Stimulated activated CD8-positive, alpha-beta memory T cell treated with anti-CD3 and anti-CD28 coated beads, Interleukin-7, amount 100 ng/mL, for 1 hour (primary cell): ENCODE results near the gene PSPH.
"Not testable (repeated sequence)": the region's sequence is repeated elsewhere in the genome, so short reads cannot be mapped to it uniquely, and the experiment has no call there.

Experiments used
- DNase-seq, 2 donors: peaks; one replicate each; pipeline ENCODE4 v3.0.0-alpha.2; 2020; ENCODE audit warnings: low read depth in 2 of 2

PSPH gene

GRCh38 chr7:56051339-56052191 lies at the start of gene PSPH, which contains the start of gene CCT6A:
Gene PSPH, minus strand, starts transcription at chr7:56051444. Its CDS starts 30,232 bp downstream, at chr7:56021212.
Gene CCT6A, plus strand, starts transcription at chr7:56051765. Its CDS starts 84 bp downstream, at chr7:56051849.
- DNase-seq: peak; percentile 71 to 79

- DNase-seq: no peak
Measured at GRCh38 chr7:56099653-56100052, 48.4 kb upstream of the PSPH start.

GRCh38 chr7:56098187-56099008 lies 47.2 kb upstream of the PSPH start:
- DNase-seq: not testable (repeated sequence)

- no peak for DNase-seq
Measured at GRCh38 chr7:56097700-56098099, 46.5 kb upstream of the PSPH start.

DNA sequence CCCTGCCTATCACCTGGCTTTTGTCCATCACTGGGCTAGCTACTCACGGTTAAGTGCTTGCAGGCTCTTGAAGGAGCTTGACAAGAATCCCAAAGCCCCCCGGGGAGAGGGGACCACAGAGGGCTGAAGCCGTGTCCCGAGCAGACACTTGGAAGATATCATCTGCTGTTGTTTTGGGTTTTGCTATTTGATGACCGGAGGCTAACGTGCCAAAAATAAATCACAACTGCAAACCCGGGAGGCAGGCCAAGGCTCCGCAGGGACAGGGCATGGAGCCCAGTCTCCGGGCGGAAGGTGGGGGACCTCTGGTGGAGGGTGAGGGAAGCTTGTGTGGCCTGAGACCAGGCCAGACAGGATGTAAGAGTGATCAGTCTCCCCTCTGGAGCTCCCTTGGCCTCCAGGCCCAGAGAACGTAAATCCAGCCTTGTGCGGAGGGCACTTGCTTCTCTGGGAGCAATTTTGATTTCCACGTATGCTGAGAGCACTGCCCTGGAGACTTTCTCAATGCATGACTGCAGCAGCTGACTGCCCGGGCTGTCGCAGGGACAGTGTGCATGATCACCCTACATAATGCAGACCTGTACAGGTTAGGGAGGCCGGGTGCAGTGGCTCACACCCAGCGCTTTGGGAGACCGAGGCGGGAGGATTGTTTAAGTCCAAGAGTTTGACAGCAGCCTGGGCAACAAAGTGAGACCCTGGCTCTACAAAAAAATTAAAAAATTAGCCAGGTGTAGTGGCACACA lies 41.7 kb upstream of the PSPH start, which contains the start of gene PHKG1:
TSS of gene PHKG1 (minus strand) at position 164 of the 743 bp plus-strand sequence. CDS start 4,011 bp downstream, outside the sequence.
- no peak for DNase-seq

DNA sequence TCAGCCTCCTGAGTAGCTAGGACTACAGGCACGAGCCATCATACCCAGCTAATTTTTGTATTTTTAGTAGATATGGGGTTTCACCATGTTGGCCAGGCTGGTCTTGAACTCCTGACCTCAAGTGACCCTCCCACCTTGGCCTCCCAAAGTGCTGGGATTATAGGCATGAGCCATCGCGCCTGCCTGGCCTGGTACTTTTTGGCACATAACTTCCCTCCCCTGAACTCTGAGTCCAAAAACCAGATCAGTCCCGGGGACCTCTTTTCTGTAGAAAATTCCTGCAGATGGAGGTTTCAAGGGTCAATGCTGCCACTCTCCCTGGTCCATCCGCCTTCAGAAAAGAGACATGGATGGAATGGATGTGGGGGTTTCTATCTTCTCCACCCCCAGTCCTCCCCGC lies 41.1 kb upstream of the PSPH start:
- DNase-seq: not testable (repeated sequence)

DNA sequence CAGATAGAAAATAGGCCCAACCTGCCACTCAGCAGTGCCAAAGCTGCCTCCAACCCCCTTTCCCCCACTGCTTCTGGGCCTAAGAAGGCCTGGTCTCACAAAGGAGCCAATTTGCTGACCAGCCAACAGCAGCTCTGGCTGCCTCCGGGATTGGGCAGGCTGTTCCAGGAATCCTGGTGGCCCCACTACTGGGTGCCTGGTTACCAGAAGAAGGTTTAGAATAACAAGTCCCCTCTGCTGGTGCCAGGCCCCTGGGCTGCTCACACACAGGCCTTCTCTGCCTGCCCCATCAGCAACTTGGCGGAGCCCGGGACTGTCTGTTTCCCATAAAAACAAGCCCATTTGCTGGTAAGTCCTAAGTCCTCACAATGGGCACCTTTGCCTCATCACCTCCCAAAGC lies 40.3 kb upstream of the PSPH start:
- DNase-seq: no peak

DNA sequence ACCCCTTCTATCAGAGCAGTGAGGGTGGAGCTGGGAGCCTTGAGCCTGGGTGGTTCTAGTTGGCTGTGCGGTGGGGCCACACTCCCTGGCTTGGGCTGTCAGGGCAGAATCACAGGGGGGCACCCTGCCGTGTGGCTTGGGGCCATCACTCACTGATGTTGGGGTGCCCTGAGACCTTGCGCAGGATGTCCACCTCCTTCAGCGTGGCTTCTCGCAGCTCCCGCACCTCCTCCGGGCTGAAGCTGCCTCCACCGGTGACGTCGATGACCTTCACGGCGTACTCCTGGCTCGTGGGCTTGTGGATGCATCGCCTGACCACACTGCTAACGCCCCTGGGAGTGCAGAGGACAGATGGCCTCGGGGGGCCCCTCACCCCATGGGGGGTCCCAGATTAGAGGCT lies 36.2 kb upstream of the PSPH start:
- no peak for DNase-seq

DNA sequence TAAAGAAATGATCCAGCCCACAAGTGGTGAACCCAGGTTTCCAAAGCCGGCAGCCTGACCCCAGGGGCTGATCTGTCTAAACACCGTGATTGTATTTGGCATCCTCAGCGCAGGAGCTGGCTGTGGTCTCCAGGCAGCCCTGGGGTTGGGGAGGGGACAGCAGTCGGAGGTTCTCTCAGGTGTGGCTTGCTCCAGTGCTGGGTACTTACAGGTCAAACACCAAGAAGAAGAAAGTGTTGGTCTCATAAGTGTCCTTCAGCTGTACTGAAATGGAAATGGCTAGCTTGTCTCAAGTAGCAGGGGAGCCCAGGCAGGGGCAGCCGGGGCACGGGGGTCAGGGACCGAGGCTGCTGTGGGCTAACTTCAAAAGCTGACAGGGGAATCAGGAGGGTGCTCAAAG lies 35.5 kb upstream of the PSPH start:
- DNase-seq: no peak

DNA sequence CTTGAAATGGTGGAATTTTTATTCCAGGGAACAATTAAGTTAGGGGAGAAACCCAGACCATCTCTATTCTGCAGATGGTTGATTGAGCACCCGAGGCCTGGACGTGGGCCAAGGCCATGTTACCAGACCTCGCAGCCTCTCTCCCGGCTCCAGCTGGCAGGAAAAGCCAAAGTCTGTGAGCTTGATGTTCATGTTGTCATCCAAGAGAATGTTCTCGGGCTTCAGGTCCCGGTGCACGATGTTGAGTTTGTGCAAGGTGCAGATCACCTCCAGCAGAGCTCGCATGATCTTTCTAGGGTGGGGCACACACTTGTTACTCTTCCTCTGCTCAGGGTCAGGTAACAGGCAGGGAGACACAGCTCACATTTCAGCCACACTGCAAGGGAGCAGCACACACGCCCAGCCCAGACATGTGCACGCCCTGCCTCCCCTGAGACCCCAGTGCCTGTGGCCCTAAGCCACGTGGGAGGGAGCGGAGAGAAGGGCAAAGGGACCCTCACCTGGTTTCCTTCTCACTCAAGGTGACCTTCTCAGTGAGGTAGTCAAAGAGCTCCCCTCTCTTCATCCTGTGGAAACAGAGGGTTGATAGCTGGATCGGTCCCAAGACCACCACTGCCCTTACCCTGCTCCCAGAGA lies 32.0 kb upstream of the PSPH start:
- no peak for DNase-seq

GRCh38 chr7:56081626-56082340 lies 30.5 kb upstream of the PSPH start:
- no peak for DNase-seq

DNA sequence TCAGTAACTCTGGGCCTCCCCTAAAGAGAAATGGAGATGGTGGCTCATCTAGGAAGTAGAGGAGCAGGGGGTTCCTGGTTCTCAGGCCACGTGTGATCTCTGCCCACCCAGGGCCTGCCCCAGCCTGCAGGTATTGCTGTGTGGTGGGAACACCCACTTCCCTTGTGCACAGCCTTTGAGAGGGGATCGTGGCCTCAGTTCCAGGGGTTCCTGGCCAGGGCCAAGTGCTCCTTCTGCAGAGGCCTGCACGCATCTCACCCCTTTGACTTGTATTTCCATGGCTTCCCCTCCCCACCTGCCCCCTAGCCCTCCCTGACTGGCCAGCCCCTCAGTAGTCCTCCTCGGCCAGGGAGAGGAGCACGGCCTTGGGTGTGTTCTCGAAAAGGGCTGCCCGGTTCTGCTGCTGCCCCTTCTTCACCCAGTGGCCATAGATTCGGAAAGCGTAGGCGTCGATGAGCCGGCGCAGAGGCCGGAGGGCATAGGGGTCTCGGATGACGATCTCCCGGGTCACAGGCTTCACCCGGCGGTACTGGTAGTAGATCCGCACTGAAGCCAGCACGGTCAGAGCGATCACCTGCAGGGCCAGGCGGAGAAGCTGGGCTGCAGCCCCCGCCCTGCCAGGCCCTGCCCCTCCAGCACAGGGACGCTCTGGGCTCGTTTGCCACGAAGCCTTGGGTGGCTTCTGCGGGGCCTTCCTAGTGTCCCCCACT lies 29.6 kb upstream of the PSPH start:
- not testable (repeated sequence) for DNase-seq

DNA sequence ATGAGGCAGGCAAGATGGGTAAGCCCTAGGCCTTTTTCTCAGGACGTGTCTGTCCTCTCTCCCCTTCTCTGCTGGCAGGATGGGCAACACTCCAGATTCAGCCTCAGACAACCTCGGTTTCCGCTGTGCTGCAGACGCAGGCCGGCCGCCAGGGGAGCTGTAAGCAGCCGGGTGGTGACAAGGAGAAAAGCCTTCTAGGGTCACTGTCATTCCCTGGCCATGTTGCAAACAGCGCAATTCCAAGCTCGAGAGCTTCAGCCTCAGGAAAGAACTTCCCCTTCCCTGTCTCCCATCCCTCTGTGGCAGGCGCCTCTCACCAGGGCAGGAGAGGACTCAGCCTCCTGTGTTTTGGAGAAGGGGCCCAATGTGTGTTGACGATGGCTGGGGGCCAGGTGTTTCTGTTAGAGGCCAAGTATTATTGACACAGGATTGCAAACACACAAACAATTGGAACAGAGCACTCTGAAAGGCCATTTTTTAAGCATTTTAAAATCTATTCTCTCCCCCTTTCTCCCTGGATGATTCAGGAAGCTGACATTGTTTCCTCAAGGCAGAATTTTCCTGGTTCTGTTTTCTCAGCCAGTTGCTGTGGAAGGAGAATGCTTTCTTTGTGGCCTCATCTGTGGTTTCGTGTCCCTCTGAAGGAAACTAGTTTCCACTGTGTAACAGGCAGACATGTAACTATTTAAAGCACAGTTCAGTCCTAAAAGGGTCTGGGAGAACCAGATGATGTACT lies 28.4 kb upstream of the PSPH start:
- no peak for DNase-seq

DNA sequence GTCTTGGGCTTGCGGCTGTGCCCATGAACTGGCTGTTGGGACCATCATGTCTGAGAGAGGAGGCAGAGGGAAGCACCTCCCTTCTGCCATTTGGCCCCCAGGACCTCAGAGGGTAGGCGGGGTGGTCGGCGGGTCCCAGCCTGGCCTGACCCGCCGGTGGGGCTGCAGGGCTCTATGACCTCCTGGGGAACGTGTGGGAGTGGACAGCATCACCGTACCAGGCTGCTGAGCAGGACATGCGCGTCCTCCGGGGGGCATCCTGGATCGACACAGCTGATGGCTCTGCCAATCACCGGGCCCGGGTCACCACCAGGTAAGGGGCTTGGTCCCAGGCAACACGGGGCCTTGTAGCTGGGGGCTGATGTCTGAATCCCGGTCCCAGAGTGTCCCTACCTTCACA lies 27.0 kb upstream of the PSPH start:
- DNase-seq: no peak

DNA sequence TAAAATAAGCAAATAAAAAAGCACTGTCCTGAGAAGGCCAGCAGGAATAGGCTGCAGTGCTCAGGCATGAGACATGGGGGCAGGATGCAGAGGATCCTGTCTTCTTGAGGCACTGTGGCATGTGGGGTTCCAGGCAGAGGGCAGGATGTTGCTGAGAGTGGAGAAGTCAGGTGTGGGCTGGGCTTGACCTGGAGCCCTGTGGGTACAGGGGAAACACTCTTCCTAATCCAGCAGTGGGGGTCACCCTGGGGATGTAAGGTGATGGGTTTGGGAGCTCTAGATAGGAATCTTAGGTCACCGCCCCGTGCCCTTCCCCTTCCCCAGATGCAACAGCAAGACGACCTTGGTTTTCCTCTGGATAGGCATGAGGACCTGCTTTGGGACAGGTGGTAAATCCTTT lies 26.4 kb upstream of the PSPH start:
- DNase-seq: no peak

DNA sequence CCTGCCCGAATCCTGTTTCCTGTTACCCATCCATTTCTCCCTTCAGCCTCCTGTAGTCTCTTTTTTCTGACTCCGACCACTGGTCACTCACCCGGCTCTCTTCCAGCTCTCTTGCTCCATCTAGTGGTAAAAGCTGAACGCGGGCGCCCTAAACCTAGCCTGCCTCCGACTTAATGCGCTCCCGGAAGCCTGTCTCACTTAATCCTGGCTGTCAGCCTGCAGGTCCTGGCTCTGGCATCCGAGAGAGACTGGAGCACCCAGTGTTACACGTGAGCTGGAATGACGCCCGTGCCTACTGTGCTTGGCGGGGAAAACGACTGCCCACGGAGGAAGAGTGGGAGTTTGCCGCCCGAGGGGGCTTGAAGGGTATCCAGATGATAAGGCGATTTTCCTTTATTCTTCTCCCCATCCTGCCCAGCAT lies 23.1 kb upstream of the PSPH start:
- DNase-seq: peak; percentile 17 to 48

DNA sequence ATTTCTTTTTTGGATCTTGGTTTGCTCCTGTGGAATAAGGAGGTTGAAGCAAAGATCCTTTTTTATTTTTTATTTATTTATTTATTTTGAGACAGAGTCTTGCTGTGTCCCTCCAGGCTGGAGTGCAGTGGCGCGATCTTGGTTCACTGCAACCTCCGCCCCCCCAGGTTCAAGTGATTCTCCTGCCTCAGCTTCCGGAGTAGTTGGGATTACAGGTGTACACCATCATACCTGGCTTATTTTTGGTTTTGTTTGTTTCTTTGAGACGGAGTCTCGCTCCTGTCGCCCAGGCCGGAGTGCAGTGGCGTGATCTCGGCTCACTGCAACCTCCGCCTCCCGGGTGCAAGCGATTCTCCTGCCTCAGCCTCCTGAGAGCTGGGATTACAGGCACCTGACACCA lies 15.1 kb upstream of the PSPH start:
- DNase-seq: not testable (repeated sequence)

GRCh38 chr7:56063882-56064625 lies 12.8 kb upstream of the PSPH start, which contains the start of gene SUMF2:
Gene SUMF2, plus strand, starts transcription at chr7:56064286. Its CDS starts 26 bp downstream, at chr7:56064312.
- DNase-seq: peak; percentile 74 to 84

DNA sequence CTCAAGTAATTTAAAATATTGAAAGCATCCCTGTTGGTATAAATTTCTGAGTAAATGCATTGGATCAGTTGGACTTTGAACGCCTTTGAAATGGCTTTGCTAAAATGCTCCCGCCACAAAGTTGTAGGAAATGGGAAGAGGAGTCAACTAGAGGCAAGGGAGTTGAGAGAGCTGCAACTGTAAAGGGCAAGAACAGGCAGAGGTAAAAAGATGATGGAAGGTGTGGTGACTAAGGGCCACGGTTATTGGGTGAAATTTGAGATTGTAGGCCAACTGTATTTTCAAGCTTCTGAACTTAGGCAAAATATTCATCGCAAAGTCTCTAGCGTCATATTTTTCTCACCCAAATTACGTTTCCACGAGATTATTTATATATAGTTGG lies 12.2 kb upstream of the PSPH start:
- no peak for DNase-seq
